ENCODE measurements around the gene SEC61B.
"Not testable (repeated sequence)": the region's sequence is repeated elsewhere in the genome, so short reads cannot be mapped to it uniquely, and the experiment has no call there.

SEC61B gene

DNA sequence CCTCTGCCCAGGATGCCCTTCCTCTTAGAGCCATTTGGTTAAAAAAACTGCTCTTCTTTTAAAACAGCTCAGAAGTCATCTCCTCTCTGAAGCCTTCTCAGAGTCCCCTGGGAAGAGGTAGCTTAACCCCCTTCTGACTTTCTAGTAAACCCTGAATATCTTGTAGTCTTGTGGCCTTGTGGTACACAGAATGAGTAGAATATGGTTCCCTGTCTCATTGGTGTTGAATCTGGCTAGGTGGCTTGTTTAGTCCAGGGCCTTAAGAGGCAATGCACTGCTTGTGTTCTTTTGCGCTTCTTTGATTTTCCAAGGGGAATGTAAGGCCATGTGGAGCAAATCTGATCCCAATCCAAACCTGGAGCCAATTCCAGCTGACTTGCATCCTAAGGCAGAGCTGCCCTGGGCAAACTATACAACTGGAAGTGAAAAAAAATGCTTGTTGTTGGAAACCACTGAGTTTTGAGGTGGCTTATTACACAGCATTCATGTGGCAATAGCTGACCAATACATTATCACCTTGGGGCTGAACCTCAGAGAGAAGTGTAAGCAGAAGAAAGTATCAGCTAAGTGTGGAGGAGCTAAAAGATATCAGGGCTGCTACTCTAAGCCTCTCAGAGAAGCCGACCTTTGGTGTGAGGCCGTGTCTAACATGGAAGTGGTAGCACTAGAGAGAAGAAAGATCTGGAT is 31.3 kb upstream of the SEC61B start:
- no peak for DNase-seq (ENCODE audit: low read depth in 2 of 2)

GRCh38 chr9:99192786-99193465 is 29.2 kb upstream of the SEC61B start:
- no peak for DNase-seq (ENCODE audit: low read depth in 2 of 2)

DNA sequence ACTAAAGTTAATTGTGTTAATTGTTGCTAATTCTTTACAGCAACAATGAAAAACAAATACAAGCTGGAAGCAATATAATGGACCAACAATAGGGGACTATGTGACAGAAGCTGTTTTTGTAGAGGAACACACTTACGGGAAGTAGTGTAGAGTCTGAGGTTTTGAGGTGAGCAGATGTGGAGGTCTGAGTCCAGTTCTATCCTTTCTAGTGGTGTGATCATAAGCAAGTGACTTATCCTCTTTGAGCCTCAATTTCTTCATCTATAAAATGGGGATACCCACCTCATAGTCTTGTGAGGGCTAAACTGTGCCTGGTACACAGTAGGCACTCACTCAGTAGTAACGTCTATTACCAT is 28.6 kb upstream of the SEC61B start:
- no peak for DNase-seq (ENCODE audit: low read depth in 2 of 2)

- not testable (repeated sequence) for DNase-seq (ENCODE audit: low read depth in 2 of 2)
These were observed 25.6 kb upstream of the SEC61B start for GRCh38 chr9:99196484-99196883.

GRCh38 chr9:99197124-99197630 is 24.9 kb upstream of the SEC61B start:
- DNase-seq (ENCODE audit: low read depth in 2 of 2): no peak

- no peak for DNase-seq (ENCODE audit: low read depth in 2 of 2)
These were observed 24.1 kb upstream of the SEC61B start for GRCh38 chr9:99197987-99198386.

- no peak for DNase-seq (ENCODE audit: low read depth in 2 of 2)
These were observed 22.0 kb upstream of the SEC61B start for GRCh38 chr9:99199938-99200539.

DNA sequence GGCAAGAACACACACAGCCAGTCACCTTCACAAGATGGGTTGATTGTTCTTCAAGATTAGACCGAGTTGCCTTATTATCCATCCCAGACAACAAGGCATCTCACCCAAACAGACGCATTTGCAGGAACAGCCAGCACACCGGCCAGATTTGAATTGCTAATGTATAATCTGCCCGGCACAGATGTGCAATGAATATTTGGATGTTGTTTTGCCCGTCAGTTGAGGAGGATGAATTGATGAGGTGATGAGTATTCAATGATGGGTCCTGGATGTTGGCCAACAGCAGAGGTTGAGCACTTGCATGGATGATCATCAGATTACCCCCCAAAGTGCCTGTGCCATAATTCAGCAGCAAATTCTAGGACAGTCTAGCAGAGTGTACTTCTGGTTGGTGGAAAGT is 20.5 kb upstream of the SEC61B start:
- DNase-seq (ENCODE audit: low read depth in 2 of 2): no peak

- no peak for DNase-seq (ENCODE audit: low read depth in 2 of 2)
These were observed 11.5 kb upstream of the SEC61B start for GRCh38 chr9:99210572-99210971.

- no peak for DNase-seq (ENCODE audit: low read depth in 2 of 2)
These were observed 10.3 kb upstream of the SEC61B start for GRCh38 chr9:99211746-99212145.

DNA sequence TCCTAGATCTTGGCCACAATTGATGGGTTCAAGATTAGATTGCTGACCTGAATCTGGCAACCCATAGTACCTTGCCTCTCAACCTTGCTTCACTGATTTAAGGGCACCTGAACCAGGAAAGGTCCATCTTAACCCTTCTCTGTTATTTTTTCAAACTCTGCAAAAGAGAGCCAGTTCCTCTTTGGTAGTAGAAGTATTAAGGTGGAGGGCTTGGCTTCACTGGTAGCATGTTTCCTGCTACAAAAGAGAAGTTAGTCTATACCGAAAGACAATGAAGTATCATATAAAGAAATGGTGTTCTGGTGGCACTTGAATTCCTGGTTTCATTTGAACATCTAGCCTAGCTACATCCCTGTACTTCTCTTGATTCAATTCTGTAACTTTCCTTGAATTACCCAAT is 8.9 kb upstream of the SEC61B start:
- DNase-seq (ENCODE audit: low read depth in 2 of 2): no peak

GRCh38 chr9:99216073-99216472 is 6.0 kb upstream of the SEC61B start:
- DNase-seq (ENCODE audit: low read depth in 2 of 2): no peak

DNA sequence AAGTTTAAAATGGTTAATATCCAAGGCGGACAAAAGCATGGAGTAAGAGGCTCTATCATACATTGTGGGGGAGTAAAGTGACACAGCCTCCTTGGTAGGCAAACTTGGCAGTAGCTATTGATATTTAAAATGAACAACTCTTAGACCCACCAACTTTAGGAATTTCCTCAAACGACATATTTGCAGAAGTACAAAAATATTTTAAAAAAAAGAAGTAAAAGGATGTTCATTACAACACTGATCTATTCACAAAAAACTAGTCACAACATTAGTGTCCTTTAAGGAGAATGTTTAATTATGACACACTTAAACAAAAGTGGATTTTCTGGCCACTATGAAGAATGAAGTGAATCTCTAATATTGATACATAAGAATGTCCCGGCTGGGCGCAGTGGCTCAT is 2.1 kb upstream of the SEC61B start:
- DNase-seq (ENCODE audit: low read depth in 2 of 2): no peak

DNA sequence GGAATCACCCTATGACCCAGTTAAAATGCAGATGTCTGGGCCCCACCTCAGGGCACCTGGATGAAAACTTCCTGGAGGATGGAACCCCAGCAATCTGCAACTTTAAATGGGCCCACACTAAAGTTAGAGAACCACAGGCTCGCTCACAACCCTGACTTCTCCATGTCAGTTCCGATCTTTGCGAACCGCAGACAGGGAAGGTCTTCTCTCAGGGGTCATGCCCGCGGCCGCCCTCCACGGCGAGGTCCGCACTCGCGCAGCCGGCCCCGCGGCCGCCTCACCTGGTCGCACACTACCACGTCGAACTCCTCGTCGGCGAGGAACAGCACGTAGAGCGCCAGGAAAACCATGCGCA is 839 bp upstream of the SEC61B start:
- no peak for DNase-seq (ENCODE audit: low read depth in 2 of 2)

- no peak for DNase-seq (ENCODE audit: low read depth in 2 of 2)
These were observed 561 bp downstream of the SEC61B start for GRCh38 chr9:99222416-99223270.

GRCh38 chr9:99224445-99224844 is 2.4 kb downstream of the SEC61B start:
- no peak for DNase-seq (ENCODE audit: low read depth in 2 of 2)

GRCh38 chr9:99226054-99226453 is 4.0 kb downstream of the SEC61B start:
- DNase-seq (ENCODE audit: low read depth in 2 of 2): no peak

GRCh38 chr9:99230206-99230605 is 8.1 kb downstream of the SEC61B start:
- no peak for DNase-seq (ENCODE audit: low read depth in 2 of 2)

GRCh38 chr9:99231711-99232110 is 9.6 kb downstream of the SEC61B start:
- no peak for DNase-seq (ENCODE audit: low read depth in 2 of 2)

- DNase-seq (ENCODE audit: low read depth in 2 of 2): no peak
These were observed 12.5 kb downstream of the SEC61B start for GRCh38 chr9:99234618-99235017.

DNA sequence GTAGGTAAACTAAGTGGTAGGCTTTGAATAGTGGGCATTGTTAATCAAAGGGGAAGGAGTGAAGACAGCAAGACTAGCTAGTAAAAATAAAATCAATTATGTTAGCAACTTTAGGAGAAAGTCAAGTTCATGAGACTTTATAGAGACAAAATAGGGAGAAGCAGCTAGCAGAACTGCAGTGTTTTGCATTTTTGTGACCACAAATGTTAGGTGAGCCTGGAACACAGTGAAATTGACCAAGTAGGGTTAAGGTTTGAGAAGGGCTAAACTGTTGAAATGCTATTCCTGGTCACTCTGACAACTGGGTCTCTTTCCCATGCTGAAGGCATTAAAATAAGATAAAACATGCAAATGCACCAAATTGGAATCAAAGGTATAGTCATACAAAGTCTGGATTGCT is 13.0 kb downstream of the SEC61B start:
- no peak for DNase-seq (ENCODE audit: low read depth in 2 of 2)

DNA sequence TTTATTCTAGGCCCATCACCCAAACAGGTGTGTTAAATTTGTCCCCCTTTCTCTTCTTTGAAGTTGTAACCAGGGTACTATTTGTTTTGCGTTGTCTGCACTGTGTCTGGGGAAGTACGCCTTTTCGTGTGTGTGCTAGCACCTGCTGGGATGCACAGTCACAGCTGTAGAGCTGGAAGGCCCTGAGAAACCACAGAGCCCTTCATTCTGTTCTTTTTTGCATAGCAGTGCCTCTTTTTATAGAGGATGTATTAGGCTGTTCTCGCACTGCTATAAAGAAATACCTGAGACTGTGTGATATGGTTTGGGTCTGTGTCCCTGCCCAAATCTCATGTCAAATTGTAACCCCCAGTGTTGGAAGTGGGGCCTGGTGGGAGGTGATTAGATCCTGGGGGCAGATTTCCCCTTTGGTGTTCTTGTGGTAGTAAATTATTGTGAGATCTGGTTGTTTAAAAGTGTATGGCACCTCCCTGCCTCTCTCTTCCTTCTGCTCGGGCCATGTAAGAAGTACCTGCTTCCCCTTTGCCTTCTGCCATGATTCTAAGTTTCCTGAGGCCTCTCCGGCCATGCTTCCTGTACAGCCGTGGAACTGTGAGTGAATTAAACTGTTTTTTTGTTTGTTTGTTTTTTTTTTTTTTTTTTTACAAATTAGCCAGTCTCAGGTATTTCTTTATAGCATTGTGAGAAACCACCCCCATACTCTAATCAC is 14.0 kb downstream of the SEC61B start:
- no peak for DNase-seq (ENCODE audit: low read depth in 2 of 2)
